ENCODE data around the gene PCNX2. TPM values are rescaled to one million over a fixed set of nuclear protein-coding genes. Genes with fewer than 3 reads are reported as not detected.

The PCNX2 gene
- total and polyA plus RNA-seq, 2 donors, result 7.7 to 10.0 TPM

DNA sequence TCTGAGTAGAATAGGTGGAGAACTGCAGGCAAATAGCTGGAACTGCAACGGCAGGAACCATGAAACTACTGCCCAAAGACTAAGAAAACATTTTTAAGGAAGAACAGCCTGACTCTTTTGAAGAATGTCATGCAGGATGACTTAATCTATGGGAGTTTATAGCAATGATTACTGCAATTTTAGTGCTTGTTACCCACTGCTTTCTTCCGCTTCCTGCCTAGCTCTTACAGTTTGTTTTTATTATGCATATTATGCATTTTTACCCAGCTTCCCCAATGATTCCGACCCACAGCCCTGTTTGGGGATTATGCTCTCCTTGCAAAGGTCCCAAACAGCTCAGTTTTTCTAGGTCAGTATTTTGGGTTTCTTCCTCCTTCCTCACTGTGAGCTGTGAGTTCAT lies 71.2 kb downstream of the PCNX2 start:
- Histone ChIP-seq H3K36me3 (ENCODE audit: control insufficient read depth in 2 of 2, insufficient read depth in 2 of 2, low read length in 1 of 2) (no peaks in the 10 kb centered on the region), H3K9me3 (ENCODE audit: control insufficient read depth in 2 of 2, insufficient read depth in 1 of 2, low read length in 1 of 2) (no peaks in the 10 kb centered on the region), H3K27me3 (ENCODE audit: control insufficient read depth in 2 of 2, insufficient read depth in 1 of 2, low read length in 1 of 2) (no peaks in the 10 kb centered on the region), H3K4me1 (ENCODE audit: control insufficient read depth in 2 of 2, insufficient read depth in 2 of 2, low read length in 2 of 2) (no peaks in the 10 kb centered on the region), H3K27ac (ENCODE audit: low read depth in 1 of 2, low read length in 1 of 2) (no peak overlapping the region), H3K4me3 (ENCODE audit: low read length in 2 of 2) (no peak overlapping the region)
- 98% methylated on average over 3 of the region's 3 CpGs for whole genome bisulfite sequencing
- no peak for DNase-seq (ENCODE audit: low read depth in 6 of 9, low spot score in 9 of 9)

DNA sequence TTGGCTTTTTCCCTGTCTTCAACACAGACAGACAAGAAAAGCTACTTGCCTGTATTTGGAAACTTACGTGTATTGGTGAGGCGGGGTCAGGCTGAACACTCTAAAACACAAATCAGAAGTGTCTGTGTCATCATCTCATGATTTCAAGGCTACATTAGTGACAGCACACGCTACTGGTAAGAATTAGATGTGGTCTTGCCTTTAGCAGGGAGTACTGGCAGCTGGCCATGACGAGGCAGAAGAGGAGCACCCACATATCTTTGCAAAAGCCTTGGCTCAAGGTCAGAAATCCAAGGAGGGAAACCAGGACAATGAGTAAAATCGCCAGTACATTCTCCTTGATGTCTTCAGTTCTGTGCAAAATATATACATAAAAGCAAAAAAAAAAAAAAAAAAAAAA lies 77.7 kb downstream of the PCNX2 start:
- Histone ChIP-seq H3K36me3 (ENCODE audit: control insufficient read depth in 2 of 2, insufficient read depth in 2 of 2, low read length in 1 of 2) (no peaks in the 10 kb centered on the region), H3K4me1 (ENCODE audit: control insufficient read depth in 2 of 2, insufficient read depth in 2 of 2, low read length in 2 of 2) (no peaks in the 10 kb centered on the region), H3K4me3 (ENCODE audit: low read length in 2 of 2) (no peak overlapping the region), H3K9me3 (ENCODE audit: control insufficient read depth in 2 of 2, insufficient read depth in 1 of 2, low read length in 1 of 2) (no peaks in the 10 kb centered on the region), H3K27ac (ENCODE audit: low read depth in 1 of 2, low read length in 1 of 2) (no peak overlapping the region), H3K27me3 (ENCODE audit: control insufficient read depth in 2 of 2, insufficient read depth in 1 of 2, low read length in 1 of 2) (no peaks in the 10 kb centered on the region)
- WGBS, result 98% methylated on average over 5 of the region's 5 CpGs
- DNase-seq (ENCODE audit: low read depth in 6 of 9, low spot score in 9 of 9), result no peak

DNA sequence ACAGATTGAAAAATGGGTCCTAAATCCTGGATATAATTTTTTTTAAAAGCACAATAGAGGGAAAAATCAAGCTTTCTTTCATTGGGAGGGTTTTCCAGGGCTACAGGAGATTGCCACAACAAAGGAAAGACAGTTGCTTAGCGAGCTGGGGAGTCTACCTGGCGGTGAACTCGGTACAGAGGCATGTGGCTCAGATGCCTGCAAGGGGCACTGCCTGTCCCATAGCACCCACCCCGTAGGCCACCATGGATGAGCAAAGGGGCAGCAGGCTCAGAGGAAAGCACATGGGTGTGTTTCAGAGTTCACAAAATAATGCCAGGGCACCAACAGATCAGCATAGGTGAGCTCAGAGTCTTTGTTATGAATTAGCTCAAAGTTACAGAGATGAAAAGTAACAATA lies 79.5 kb downstream of the PCNX2 start:
- no peak for DNase-seq (ENCODE audit: low read depth in 6 of 9, low spot score in 9 of 9)
- 95% methylated on average over 4 of the region's 4 CpGs for WGBS
- no peaks in the 10 kb centered on the region for H3K4me1 ChIP-seq (ENCODE audit: control insufficient read depth in 2 of 2, insufficient read depth in 2 of 2, low read length in 2 of 2)
- H3K9me3 ChIP-seq (ENCODE audit: control insufficient read depth in 2 of 2, insufficient read depth in 1 of 2, low read length in 1 of 2), result no peaks in the 10 kb centered on the region
- H3K36me3 ChIP-seq (ENCODE audit: control insufficient read depth in 2 of 2, insufficient read depth in 2 of 2, low read length in 1 of 2), result no peaks in the 10 kb centered on the region
- H3K4me3 ChIP-seq (ENCODE audit: low read length in 2 of 2), result no peak overlapping the region
- H3K27me3 ChIP-seq (ENCODE audit: control insufficient read depth in 2 of 2, insufficient read depth in 1 of 2, low read length in 1 of 2), result no peaks in the 10 kb centered on the region
- no peak overlapping the region for H3K27ac ChIP-seq (ENCODE audit: low read depth in 1 of 2, low read length in 1 of 2)

DNA sequence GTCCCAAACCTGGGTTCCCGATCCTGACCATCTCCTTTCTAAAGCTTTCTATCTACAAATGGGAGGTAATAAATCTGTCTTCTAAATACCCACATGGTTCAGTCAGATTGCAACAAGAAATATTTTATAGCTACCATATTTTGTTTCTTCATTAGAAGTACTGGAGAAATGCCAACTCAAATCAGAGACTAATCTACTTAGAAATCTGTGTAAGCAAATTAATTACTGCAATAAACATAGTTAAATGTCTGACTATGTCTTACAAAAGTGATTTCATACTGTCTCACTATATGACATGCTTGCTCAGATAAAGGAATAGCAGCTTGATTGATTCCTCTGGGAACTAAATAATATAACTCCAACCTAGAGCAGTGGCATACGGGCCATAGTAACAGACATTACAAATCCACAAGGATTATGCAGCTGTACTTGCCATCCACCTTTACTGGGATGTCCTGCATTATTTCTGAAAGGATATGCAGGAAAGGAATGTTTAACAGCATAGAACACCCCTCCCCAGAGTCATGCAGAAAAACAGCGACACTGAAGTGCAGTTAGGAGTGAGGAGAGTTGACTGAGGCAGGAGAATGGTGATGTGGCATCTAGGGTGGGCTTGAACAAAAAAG lies 80.3 kb downstream of the PCNX2 start:
- DNase-seq (ENCODE audit: low read depth in 6 of 9, low spot score in 9 of 9), result no peak
- Histone ChIP-seq H3K27me3 (ENCODE audit: control insufficient read depth in 2 of 2, insufficient read depth in 1 of 2, low read length in 1 of 2) (no peaks in the 10 kb centered on the region), H3K36me3 (ENCODE audit: control insufficient read depth in 2 of 2, insufficient read depth in 2 of 2, low read length in 1 of 2) (no peaks in the 10 kb centered on the region), H3K27ac (ENCODE audit: low read depth in 1 of 2, low read length in 1 of 2) (no peak overlapping the region), H3K4me1 (ENCODE audit: control insufficient read depth in 2 of 2, insufficient read depth in 2 of 2, low read length in 2 of 2) (no peaks in the 10 kb centered on the region), H3K4me3 (ENCODE audit: low read length in 2 of 2) (no peak overlapping the region), H3K9me3 (ENCODE audit: control insufficient read depth in 2 of 2, insufficient read depth in 1 of 2, low read length in 1 of 2) (no peaks in the 10 kb centered on the region)
- 97% methylated on average over 3 of the region's 3 CpGs for WGBS

DNA sequence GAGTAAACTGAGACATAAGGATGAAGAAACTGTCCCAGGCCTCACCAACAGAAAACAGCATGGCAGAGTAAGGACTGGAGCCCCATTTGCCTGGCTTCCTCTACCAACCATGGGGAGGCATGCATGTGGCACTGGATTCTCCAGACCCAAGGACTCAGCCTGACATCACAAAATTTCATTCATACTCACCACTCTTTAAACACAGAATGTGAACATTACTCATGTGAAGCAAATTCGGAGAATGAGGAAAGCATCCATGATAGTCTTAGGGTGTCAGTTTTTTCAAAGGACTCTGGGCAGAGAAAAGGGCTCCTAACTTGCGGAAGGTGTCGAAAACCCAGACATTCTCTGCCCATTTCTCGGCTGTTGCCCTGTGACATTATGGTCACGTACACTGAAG lies 83.9 kb downstream of the PCNX2 start:
- no peaks in the 10 kb centered on the region for H3K4me1 ChIP-seq (ENCODE audit: control insufficient read depth in 2 of 2, insufficient read depth in 2 of 2, low read length in 2 of 2)
- 97% methylated on average over 5 of the region's 5 CpGs for WGBS
- H3K27me3 ChIP-seq (ENCODE audit: control insufficient read depth in 2 of 2, insufficient read depth in 1 of 2, low read length in 1 of 2), result no peaks in the 10 kb centered on the region
- H3K36me3 ChIP-seq (ENCODE audit: control insufficient read depth in 2 of 2, insufficient read depth in 2 of 2, low read length in 1 of 2), result no peaks in the 10 kb centered on the region
- no peak overlapping the region for H3K4me3 ChIP-seq (ENCODE audit: low read length in 2 of 2)
- no peak for DNase-seq (ENCODE audit: low read depth in 6 of 9, low spot score in 9 of 9)
- H3K27ac ChIP-seq (ENCODE audit: low read depth in 1 of 2, low read length in 1 of 2), result no peak overlapping the region
- no peaks in the 10 kb centered on the region for H3K9me3 ChIP-seq (ENCODE audit: control insufficient read depth in 2 of 2, insufficient read depth in 1 of 2, low read length in 1 of 2)

DNA sequence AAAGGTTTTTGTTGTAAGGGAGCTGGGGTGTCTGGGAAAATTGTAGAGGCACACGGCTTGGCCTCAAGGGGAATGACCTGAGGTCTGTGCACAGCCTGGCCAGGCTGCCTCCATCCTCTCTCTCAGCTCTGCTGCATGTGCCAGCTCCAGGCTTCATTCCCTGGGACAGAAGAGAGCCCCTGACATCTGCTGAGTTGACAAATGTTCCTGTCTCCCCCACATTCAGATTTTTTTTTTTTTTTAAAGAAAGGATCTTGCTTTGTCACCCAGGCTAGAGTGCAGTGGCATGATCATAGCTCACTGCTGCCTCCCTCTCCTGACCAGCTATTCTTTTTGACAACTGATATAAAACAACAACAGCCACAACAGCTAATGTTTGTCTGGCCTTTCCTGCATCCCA lies 84.4 kb downstream of the PCNX2 start:
- Histone ChIP-seq H3K27me3 (ENCODE audit: control insufficient read depth in 2 of 2, insufficient read depth in 1 of 2, low read length in 1 of 2) (no peaks in the 10 kb centered on the region), H3K9me3 (ENCODE audit: control insufficient read depth in 2 of 2, insufficient read depth in 1 of 2, low read length in 1 of 2) (no peaks in the 10 kb centered on the region), H3K4me1 (ENCODE audit: control insufficient read depth in 2 of 2, insufficient read depth in 2 of 2, low read length in 2 of 2) (no peaks in the 10 kb centered on the region), H3K4me3 (ENCODE audit: low read length in 2 of 2) (no peak overlapping the region), H3K36me3 (ENCODE audit: control insufficient read depth in 2 of 2, insufficient read depth in 2 of 2, low read length in 1 of 2) (no peaks in the 10 kb centered on the region), H3K27ac (ENCODE audit: low read depth in 1 of 2, low read length in 1 of 2) (no peak overlapping the region)
- DNase-seq (ENCODE audit: low read depth in 6 of 9, low spot score in 9 of 9), result no peak
- 91% methylated on average over 1 of the region's 1 CpG for WGBS

DNA sequence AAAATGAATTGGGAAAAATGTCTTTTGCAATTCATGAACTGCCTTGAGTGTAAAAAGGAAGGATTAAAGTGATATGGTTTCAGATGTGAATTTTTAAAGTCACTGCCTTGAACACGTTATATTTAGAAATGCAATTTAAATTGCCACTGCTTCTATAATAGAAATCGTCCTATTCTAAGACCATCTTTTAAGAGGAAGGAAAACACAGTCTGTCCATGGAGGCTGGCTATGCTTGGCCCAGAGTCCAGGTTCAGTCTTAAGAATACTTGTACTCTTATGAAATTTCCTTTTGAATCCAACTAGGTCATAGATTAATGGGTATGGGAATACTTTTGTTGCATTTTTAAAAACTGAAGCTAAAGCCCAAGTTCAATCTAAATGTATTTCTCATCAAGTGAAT lies 86.0 kb downstream of the PCNX2 start:
- no peak for DNase-seq (ENCODE audit: low read depth in 6 of 9, low spot score in 9 of 9)
- Histone ChIP-seq H3K27ac (ENCODE audit: low read depth in 1 of 2, low read length in 1 of 2) (no peak overlapping the region), H3K36me3 (ENCODE audit: control insufficient read depth in 2 of 2, insufficient read depth in 2 of 2, low read length in 1 of 2) (no peaks in the 10 kb centered on the region), H3K4me1 (ENCODE audit: control insufficient read depth in 2 of 2, insufficient read depth in 2 of 2, low read length in 2 of 2) (no peaks in the 10 kb centered on the region), H3K4me3 (ENCODE audit: low read length in 2 of 2) (no peak overlapping the region), H3K9me3 (ENCODE audit: control insufficient read depth in 2 of 2, insufficient read depth in 1 of 2, low read length in 1 of 2) (no peaks in the 10 kb centered on the region), H3K27me3 (ENCODE audit: control insufficient read depth in 2 of 2, insufficient read depth in 1 of 2, low read length in 1 of 2) (no peaks in the 10 kb centered on the region)
- 92% methylated on average over 2 of the region's 2 CpGs for WGBS

DNA sequence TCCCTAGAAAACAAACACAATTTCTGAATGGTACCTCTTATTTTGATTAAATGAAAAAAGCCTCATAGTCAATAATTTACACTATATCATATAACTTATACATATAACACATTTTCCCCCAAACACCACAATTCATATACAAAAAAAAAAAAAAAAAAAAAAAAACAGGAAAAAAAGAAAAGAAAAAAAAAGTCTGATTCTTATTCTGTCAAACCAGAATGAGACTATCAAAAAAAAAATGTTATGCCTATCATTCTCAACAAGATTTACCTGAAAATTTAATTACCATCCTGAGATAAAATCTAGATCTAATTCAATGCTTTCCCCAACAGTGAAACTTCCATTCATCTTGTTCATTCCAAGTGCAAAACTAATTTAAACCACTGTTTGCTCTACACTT lies 86.8 kb downstream of the PCNX2 start:
- Histone ChIP-seq H3K4me1 (ENCODE audit: control insufficient read depth in 2 of 2, insufficient read depth in 2 of 2, low read length in 2 of 2) (no peaks in the 10 kb centered on the region), H3K27ac (ENCODE audit: low read depth in 1 of 2, low read length in 1 of 2) (no peak overlapping the region), H3K4me3 (ENCODE audit: low read length in 2 of 2) (no peak overlapping the region), H3K9me3 (ENCODE audit: control insufficient read depth in 2 of 2, insufficient read depth in 1 of 2, low read length in 1 of 2) (no peaks in the 10 kb centered on the region), H3K27me3 (ENCODE audit: control insufficient read depth in 2 of 2, insufficient read depth in 1 of 2, low read length in 1 of 2) (no peaks in the 10 kb centered on the region), H3K36me3 (ENCODE audit: control insufficient read depth in 2 of 2, insufficient read depth in 2 of 2, low read length in 1 of 2) (no peaks in the 10 kb centered on the region)
- DNase-seq (ENCODE audit: low read depth in 6 of 9, low spot score in 9 of 9), result no peak

DNA sequence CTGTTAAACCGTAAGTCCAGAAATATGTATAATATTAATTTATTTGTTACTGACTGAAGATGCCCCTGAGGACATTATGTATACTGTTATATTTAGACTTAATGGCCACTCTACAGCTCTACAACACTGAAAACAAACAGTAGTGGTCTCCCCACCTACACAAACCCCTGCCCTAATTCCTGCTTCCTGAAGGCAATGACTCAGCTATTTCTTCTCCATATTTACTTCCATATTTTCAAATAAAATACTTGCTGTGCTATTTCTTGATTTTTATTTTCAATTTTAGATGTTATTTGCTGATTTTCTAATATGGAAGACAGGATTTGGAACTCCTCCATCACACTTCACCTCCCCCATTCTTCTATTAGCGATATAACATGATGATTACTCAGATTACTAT lies 97.6 kb downstream of the PCNX2 start:
- H3K4me1 ChIP-seq (ENCODE audit: control insufficient read depth in 2 of 2, insufficient read depth in 2 of 2, low read length in 2 of 2), result no peaks in the 10 kb centered on the region
- no peak overlapping the region for H3K27ac ChIP-seq (ENCODE audit: low read depth in 1 of 2, low read length in 1 of 2)
- H3K4me3 ChIP-seq (ENCODE audit: low read length in 2 of 2), result no peak overlapping the region
- 97% methylated on average over 2 of the region's 2 CpGs for WGBS
- no peaks in the 10 kb centered on the region for H3K9me3 ChIP-seq (ENCODE audit: control insufficient read depth in 2 of 2, insufficient read depth in 1 of 2, low read length in 1 of 2)
- H3K36me3 ChIP-seq (ENCODE audit: control insufficient read depth in 2 of 2, insufficient read depth in 2 of 2, low read length in 1 of 2), result no peaks in the 10 kb centered on the region
- no peak for DNase-seq (ENCODE audit: low read depth in 6 of 9, low spot score in 9 of 9)
- no peaks in the 10 kb centered on the region for H3K27me3 ChIP-seq (ENCODE audit: control insufficient read depth in 2 of 2, insufficient read depth in 1 of 2, low read length in 1 of 2)

DNA sequence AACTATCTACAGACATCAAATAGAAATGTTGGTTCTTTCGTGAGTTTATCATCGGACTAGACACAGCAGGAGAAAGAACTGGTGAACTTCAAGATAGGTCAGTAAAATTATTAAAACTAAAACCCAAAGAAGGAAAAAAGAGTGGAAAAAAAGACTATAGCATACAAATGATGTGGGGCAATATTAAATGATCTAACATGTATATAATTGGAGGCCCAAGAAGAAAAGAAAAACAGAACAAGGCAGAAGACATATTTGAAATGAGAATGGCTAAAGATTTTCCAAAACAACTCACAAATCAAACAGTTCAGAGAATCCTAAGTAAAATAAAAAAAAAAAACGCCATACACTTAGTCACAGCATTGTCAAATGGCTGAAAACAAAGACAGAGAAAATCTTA lies 101.8 kb downstream of the PCNX2 start:
- Histone ChIP-seq H3K36me3 (ENCODE audit: control insufficient read depth in 2 of 2, insufficient read depth in 2 of 2, low read length in 1 of 2) (no peaks in the 10 kb centered on the region), H3K27me3 (ENCODE audit: control insufficient read depth in 2 of 2, insufficient read depth in 1 of 2, low read length in 1 of 2) (no peaks in the 10 kb centered on the region), H3K4me3 (ENCODE audit: low read length in 2 of 2) (no peak overlapping the region), H3K4me1 (ENCODE audit: control insufficient read depth in 2 of 2, insufficient read depth in 2 of 2, low read length in 2 of 2) (no peaks in the 10 kb centered on the region), H3K27ac (ENCODE audit: low read depth in 1 of 2, low read length in 1 of 2) (no peak overlapping the region), H3K9me3 (ENCODE audit: control insufficient read depth in 2 of 2, insufficient read depth in 1 of 2, low read length in 1 of 2) (no peaks in the 10 kb centered on the region)
- 96% methylated on average over 3 of the region's 3 CpGs for WGBS
- DNase-seq (ENCODE audit: low read depth in 6 of 9, low spot score in 9 of 9), result no peak

Data from thymus (tissue), 11 donors.